ENCODE measurements around the gene ZNF207.
"Not testable (repeated sequence)": the region's sequence is repeated elsewhere in the genome, so short reads cannot be mapped to it uniquely, and the experiment has no call there.

Gene ZNF207

GRCh38 chr17:32388613-32389459 is 38.9 kb downstream of the ZNF207 start:
- DNase-seq = no peak

- DNase-seq = no peak
These were observed 43.9 kb downstream of the ZNF207 start for GRCh38 chr17:32393904-32394303.

- no peak for DNase-seq
These were observed 46.4 kb downstream of the ZNF207 start for GRCh38 chr17:32396343-32396742.

- no peak for DNase-seq
These were observed 49.0 kb downstream of the ZNF207 start for GRCh38 chr17:32398946-32399345.

- not testable (repeated sequence) for DNase-seq
These were observed 60.1 kb downstream of the ZNF207 start for GRCh38 chr17:32410085-32410484.

- no peak for DNase-seq
These were observed 76.9 kb downstream of the ZNF207 start for GRCh38 chr17:32426894-32427293.

GRCh38 chr17:32429598-32429997 is 79.6 kb downstream of the ZNF207 start:
- DNase-seq = no peak

Data from fibroblast of upper back skin (primary cell).